Adrenal gland (tissue), 5 donors: ENCODE results near the gene CELF5.

ENCODE experiments used
- POLR2A ChIP-seq, 2 donors: fragments of 450-650 bp; IDR thresholded peaks; one replicate each; pipeline ENCODE4 v1.6.1; 2017; ENCODE audit warnings: antibody characterized with exemption in 2 of 2, mild to moderate bottlenecking in 2 of 2, moderate library complexity in 1 of 2
- TF ChIP-seq, protein P1 (sequence below), 6 experiments: fragments of 450-650 bp in 4 of 6; fragments of 200-600 bp in 2 of 6; sonication (generic) in 1 of 6; IDR thresholded peaks; 1 replicate in 5 of 6; 2 replicates in 1 of 6; pipeline versions ENCODE4 v1.5.1 to v1.8.0; 2016 to 2021; ENCODE audit warnings: antibody characterized with exemption in 6 of 6, mild to moderate bottlenecking in 2 of 6, moderate library complexity in 1 of 6
- donor health status: DM: no; HTN: no; CAD: no.

DNA sequence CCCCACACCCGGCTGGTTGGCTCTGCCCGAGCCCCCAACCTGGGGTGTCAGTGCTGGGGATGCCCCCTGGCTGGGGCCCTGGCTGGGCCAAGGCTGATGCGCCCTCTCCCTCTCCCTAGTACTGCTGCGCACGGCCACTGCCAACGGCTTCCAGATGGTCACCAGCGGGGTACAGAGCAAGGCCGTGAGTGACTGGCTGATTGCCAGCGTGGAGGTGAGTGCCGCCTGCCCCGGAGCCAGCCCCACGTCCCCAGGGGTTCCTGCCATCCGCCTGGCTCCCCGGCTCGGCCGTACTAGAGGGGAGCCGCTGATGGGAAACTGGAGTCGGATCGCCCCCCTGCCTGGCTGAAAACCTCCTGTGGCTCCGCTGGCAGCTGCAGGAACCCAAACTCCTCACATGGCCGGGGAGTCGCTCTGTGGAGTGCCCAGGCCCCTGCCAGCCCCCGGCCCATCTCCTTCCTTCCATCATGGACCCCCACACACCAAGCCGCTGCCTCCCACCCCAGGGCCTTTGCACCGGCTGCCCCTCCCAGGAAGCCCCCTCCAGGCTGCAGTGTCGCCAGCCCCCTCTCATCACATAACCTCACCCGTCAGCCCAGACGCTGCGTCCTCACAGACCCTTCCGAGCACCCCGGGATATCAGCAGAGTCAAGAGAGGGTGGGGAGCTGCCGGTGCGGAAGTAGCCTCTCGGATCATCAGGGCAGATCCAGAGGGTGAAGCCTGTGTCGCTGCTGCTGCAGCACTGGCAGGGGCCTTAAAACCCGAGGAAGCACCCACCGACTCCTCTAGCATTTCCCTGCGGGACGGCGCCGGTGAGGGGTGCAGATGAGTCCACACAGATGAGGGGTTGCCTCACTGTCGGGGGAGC lies 28.2 kb upstream of the CELF5 start:
- no peak for TF ChIP-seq POLR2A (IDR thresholded peaks at IDR 0.05)
- TF ChIP-seq, protein P1, sequence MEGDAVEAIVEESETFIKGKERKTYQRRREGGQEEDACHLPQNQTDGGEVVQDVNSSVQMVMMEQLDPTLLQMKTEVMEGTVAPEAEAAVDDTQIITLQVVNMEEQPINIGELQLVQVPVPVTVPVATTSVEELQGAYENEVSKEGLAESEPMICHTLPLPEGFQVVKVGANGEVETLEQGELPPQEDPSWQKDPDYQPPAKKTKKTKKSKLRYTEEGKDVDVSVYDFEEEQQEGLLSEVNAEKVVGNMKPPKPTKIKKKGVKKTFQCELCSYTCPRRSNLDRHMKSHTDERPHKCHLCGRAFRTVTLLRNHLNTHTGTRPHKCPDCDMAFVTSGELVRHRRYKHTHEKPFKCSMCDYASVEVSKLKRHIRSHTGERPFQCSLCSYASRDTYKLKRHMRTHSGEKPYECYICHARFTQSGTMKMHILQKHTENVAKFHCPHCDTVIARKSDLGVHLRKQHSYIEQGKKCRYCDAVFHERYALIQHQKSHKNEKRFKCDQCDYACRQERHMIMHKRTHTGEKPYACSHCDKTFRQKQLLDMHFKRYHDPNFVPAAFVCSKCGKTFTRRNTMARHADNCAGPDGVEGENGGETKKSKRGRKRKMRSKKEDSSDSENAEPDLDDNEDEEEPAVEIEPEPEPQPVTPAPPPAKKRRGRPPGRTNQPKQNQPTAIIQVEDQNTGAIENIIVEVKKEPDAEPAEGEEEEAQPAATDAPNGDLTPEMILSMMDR (IDR thresholded peaks at IDR 0.05), result no peak
